Astrocyte (in vitro differentiated cells and primary cell): ENCODE results near the gene GPR137. TPM values are rescaled to one million over a fixed set of nuclear protein-coding genes. Genes with fewer than 3 reads are reported as not detected.
A peak's percentile ranks its signal among the peaks of the same experiment; 100 is the strongest.

ENCODE experiments used
- DNase-seq: peaks from one replicate; pipeline ENCODE4 v3.0.0-alpha.2; 2010; ENCODE audit warnings: low read depth
- FAIRE-seq: peaks from 2 replicates; lab custom pipeline; 2011; peaks lifted over from hg19 to GRCh38; lab: Jason Lieb, UNC
- H2AFZ ChIP-seq: 2 replicates; pipeline ENCODE4 v1.6.0; 2012; ENCODE audit warnings: low read depth, low read length, inconsistent platforms
- H3K27ac ChIP-seq: 2 replicates; pipeline ENCODE4 v1.5.1; 2011; ENCODE audit warnings: low read depth, low read length, inconsistent platforms
- H3K27me3 ChIP-seq: 2 replicates; pipeline ENCODE4 v1.6.0; 2011; ENCODE audit warnings: low read length, inconsistent platforms; ENCODE audit not compliant: insufficient read depth
- H3K36me3 ChIP-seq: 2 replicates; pipeline ENCODE4 v1.5.1; 2011; ENCODE audit warnings: low read length, inconsistent platforms; ENCODE audit not compliant: insufficient read depth
- H3K4me1 ChIP-seq: 2 replicates; pipeline ENCODE4 v1.5.1; 2011; ENCODE audit warnings: low read length, inconsistent platforms; ENCODE audit not compliant: insufficient read depth
- H3K4me2 ChIP-seq: 2 replicates; pipeline ENCODE4 v1.6.0; 2012; ENCODE audit warnings: low read length, inconsistent platforms
- H3K4me3 ChIP-seq: 2 replicates; pipeline ENCODE4 v1.5.1; 2011; ENCODE audit warnings: low read depth, mild to moderate bottlenecking, low read length, inconsistent platforms; ENCODE audit not compliant: insufficient read depth
- H3K79me2 ChIP-seq: 2 replicates; pipeline ENCODE4 v1.6.0; 2012; ENCODE audit warnings: mild to moderate bottlenecking, low read length, inconsistent platforms; ENCODE audit not compliant: insufficient read depth
- H3K9ac ChIP-seq: 2 replicates; pipeline ENCODE4 v1.6.0; 2012; ENCODE audit warnings: mild to moderate bottlenecking, low read length, inconsistent platforms
- H3K9me3 ChIP-seq: 2 replicates; pipeline ENCODE4 v1.5.1; 2012; ENCODE audit warnings: low read depth, mild to moderate bottlenecking, low read length, inconsistent platforms; ENCODE audit not compliant: insufficient read depth
- H4K20me1 ChIP-seq: 2 replicates; pipeline ENCODE4 v1.6.0; 2012; ENCODE audit warnings: low read length, inconsistent platforms; ENCODE audit not compliant: insufficient read depth
- H3K27ac Mint-ChIP-seq: one replicate; pipeline ENCODE4 v1.8.0; 2021; ENCODE audit warnings: mild to moderate bottlenecking, mixed read lengths; ENCODE audit not compliant: unreplicated experiment
- H3K27me3 Mint-ChIP-seq: one replicate; pipeline ENCODE4 v1.8.0; 2021; ENCODE audit warnings: low read depth, mixed read lengths; ENCODE audit not compliant: unreplicated experiment
- H3K36me3 Mint-ChIP-seq: one replicate; pipeline ENCODE4 v1.8.0; 2021; ENCODE audit warnings: low read depth, mixed read lengths; ENCODE audit not compliant: unreplicated experiment
- H3K4me1 Mint-ChIP-seq: one replicate; pipeline ENCODE4 v1.8.0; 2021; ENCODE audit warnings: low read depth, mixed read lengths; ENCODE audit not compliant: unreplicated experiment
- H3K4me3 Mint-ChIP-seq: one replicate; pipeline ENCODE4 v1.8.0; 2021; ENCODE audit warnings: mild to moderate bottlenecking, moderate library complexity, mixed read lengths; ENCODE audit not compliant: unreplicated experiment
- H3K9me3 Mint-ChIP-seq: one replicate; pipeline ENCODE4 v1.8.0; 2021; ENCODE audit warnings: mild to moderate bottlenecking, mixed read lengths; ENCODE audit not compliant: unreplicated experiment
- EZH2 ChIP-seq: IDR thresholded peaks from 2 replicates; pipeline ENCODE4 v1.6.1; 2012; ENCODE audit warnings: mild to moderate bottlenecking, low read length, inconsistent platforms; ENCODE audit not compliant: insufficient read depth
- total RNA-seq: library from RNA; stranded (reverse); gene quantifications from 2 replicates; pipeline ENCODE4 v1.2.1, GENCODE V29; 2021
- TF ChIP-seq, protein P1 (sequence below): IDR thresholded peaks from 2 replicates; pipeline ENCODE4 v1.5.1; 2011; ENCODE audit warnings: low read depth, mild to moderate bottlenecking, inconsistent platforms, low read length, moderate library complexity; ENCODE audit not compliant: insufficient read depth

GPR137 gene
- total RNA-seq, 1 donor from 2014 or later, result 46.8 TPM

DNA sequence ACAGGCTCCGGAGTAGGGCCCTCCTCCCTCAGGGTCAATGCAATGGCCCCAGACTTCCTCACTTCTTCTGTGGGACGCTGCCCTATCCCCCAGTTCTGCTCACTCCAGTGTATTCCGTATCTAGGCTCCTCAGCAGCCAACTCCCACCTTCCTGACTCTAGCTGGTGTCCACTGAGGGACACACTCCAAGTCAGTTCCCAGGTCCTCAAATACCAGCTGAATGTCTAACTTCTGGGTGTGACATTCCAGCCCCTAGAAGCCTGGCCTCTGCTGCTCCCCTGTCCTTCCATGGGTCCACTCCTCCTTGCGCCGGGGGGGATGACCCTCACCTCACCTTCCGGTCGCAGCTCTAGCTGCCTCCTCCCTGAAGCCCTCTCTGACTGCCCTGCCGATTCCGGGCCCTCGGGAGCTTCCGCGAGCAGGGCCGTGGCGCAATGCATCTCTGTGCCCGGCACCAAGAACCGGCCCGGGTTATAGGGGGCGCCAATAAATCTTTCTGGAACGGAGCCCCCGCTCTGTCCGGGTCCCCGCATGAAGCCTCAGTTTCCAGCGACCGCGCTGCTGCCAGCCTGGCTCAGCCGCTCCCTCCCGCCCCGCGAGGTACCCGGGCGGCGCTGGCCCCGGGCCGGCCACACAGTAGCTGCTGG is 16.6 kb upstream of the GPR137 start:
- peaks cover 2% of the 10 kb centered on the region for H3K36me3 Mint-ChIP-seq
- H3K36me3 ChIP-seq, result peaks cover 7% of the 10 kb centered on the region
- H3K9ac ChIP-seq, result peak overlapping the region; percentile 81
- peaks cover 14% of the 10 kb centered on the region for H3K4me1 Mint-ChIP-seq
- peaks cover 7% of the 10 kb centered on the region for H3K79me2 ChIP-seq
- peaks cover 30% of the 10 kb centered on the region for H3K4me1 ChIP-seq
- DNase-seq, result no peak
- no peaks in the 10 kb centered on the region for H3K9me3 Mint-ChIP-seq
- peak overlapping the region; percentile 89 for H3K4me2 ChIP-seq
- no peaks in the 10 kb centered on the region for H3K27me3 Mint-ChIP-seq
- H3K4me3 ChIP-seq, result peak overlapping the region; percentile 60
- H4K20me1 ChIP-seq, result peaks cover 14% of the 10 kb centered on the region
- H3K9me3 ChIP-seq, result no peaks in the 10 kb centered on the region
- peak overlapping the region; percentile 67 for H2AFZ ChIP-seq
- no peak for FAIRE-seq
- peak overlapping the region; percentile 87 for H3K4me3 Mint-ChIP-seq
- peak overlapping the region; percentile 64 for H3K27ac Mint-ChIP-seq
- TF ChIP-seq, protein P1, sequence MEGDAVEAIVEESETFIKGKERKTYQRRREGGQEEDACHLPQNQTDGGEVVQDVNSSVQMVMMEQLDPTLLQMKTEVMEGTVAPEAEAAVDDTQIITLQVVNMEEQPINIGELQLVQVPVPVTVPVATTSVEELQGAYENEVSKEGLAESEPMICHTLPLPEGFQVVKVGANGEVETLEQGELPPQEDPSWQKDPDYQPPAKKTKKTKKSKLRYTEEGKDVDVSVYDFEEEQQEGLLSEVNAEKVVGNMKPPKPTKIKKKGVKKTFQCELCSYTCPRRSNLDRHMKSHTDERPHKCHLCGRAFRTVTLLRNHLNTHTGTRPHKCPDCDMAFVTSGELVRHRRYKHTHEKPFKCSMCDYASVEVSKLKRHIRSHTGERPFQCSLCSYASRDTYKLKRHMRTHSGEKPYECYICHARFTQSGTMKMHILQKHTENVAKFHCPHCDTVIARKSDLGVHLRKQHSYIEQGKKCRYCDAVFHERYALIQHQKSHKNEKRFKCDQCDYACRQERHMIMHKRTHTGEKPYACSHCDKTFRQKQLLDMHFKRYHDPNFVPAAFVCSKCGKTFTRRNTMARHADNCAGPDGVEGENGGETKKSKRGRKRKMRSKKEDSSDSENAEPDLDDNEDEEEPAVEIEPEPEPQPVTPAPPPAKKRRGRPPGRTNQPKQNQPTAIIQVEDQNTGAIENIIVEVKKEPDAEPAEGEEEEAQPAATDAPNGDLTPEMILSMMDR, result no peak
- TF ChIP-seq EZH2, result no peak
- peak overlapping the region; percentile 80 for H3K27ac ChIP-seq
- H3K27me3 ChIP-seq, result no peaks in the 10 kb centered on the region

DNA sequence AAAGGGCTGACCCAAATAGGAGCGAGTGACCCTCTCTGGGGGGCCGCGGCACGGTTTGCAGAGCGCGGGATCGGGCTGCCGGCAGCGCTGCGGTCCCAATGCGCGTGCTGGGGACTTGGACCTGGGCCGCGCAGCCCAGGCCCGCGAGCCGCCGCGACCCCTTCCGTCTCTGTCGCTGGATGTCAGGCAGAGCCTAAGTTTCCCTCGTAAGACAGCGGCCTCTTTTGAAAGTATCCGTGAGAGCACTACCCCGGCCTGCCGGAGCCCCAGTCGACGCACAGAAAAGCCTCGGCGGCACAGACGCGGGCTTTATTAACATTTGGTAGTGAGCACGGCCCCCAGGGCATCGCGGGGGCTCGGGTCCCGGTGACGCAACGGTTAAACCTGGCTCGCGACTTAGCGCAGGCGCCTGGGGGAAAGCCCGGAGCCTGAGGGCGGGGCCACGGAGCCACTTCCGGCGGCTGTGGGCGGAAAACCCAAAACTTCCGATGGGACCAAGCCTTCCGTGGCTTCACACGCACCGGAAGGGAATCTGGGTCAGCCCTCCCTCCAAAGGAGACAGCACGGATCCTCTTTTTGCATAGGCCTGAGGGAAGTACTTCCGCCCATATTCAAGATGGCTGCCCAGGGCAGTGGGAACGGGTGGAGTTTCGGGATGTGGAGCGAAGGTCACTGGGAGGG is 16.0 kb upstream of the GPR137 start:
- H3K4me3 Mint-ChIP-seq, result peak overlapping the region; percentile 96
- FAIRE-seq (peak; percentile 54), DNase-seq (peak; percentile 100)

More for the DNA sequence above, 16.0 kb upstream of the GPR137 start:
- no peaks in the 10 kb centered on the region for H3K9me3 Mint-ChIP-seq
- Histone ChIP-seq H4K20me1 (peaks cover 10% of the 10 kb centered on the region), H3K9ac (peak overlapping the region; percentile 83), H3K27me3 (no peaks in the 10 kb centered on the region), H3K4me3 (peak overlapping the region; percentile 70), H3K9me3 (no peaks in the 10 kb centered on the region), H3K27ac (peak overlapping the region; percentile 80), H2AFZ (peak overlapping the region; percentile 67), H3K79me2 (peaks cover 7% of the 10 kb centered on the region), H3K36me3 (peaks cover 5% of the 10 kb centered on the region), H3K4me1 (peaks cover 30% of the 10 kb centered on the region), H3K4me2 (peak overlapping the region; percentile 93)
- peaks cover 2% of the 10 kb centered on the region for H3K36me3 Mint-ChIP-seq
- TF ChIP-seq EZH2, result no peak
- TF ChIP-seq, protein P1, result no peak
- H3K27me3 Mint-ChIP-seq, result no peaks in the 10 kb centered on the region
- peaks cover 14% of the 10 kb centered on the region for H3K4me1 Mint-ChIP-seq
- peak overlapping the region; percentile 99 for H3K27ac Mint-ChIP-seq
